Activated CD8-positive, alpha-beta memory T cell treated with anti-CD3 and anti-CD28 coated beads for 1 hour (primary cell): ENCODE measurements around the gene MICU1.
"Not testable (repeated sequence)": the region's sequence is repeated elsewhere in the genome, so short reads cannot be mapped to it uniquely, and the experiment has no call there.

Experiments
- DNase-seq, 2 donors: peaks; one replicate each; pipeline ENCODE4 v3.0.0-alpha.2; 2020; ENCODE audit warnings: low read depth in 1 of 2; ENCODE audit errors: extremely low read depth in 1 of 2

The MICU1 gene

DNA sequence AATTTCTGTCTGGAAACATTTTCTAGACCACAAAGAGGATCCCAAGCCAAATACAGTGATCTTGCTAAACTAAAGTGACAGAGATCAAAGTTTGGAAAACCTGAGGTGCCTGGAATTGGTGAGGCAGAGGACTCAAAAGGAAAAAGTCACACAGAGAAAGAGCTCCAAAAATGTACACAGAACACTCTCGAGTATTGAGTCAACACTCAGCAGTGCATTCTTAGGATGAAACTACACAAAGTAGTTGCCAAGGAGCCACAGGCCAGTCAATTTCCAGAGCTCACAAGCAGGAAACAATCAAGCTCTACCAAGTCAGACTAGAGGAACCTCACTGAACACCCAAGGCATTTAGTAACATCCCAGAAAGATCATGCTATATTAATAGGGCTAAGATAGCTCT is 61.3 kb downstream of the MICU1 start:
- DNase-seq, result no peak

DNA sequence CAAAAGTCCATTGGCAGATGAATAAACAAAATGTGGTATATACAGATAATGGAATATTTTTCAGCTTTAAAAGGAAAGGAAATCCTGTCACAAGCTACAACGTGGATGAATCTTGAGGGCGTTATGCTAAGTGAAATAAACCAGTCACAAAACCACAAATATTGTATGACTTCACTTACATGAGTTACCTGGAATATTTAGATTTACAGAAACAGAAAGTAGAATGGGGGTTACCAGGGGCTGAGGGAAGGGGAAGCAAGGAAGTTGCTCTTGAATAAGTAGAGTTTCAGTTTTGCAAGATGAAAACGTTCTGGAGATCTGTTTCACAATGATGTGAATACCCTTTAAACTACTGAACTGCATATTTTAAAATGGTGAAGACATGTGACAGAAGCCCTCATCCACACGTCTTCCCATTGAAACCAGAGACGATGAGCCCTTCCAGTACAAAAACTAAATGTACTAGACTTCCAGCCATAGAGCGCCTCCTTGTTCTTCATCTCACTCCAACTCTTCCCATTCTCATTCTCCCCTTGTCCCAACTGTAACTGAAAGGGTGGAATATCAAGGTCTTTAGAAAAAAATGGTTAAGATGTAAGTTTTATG is 62.4 kb downstream of the MICU1 start:
- DNase-seq, result no peak

DNA sequence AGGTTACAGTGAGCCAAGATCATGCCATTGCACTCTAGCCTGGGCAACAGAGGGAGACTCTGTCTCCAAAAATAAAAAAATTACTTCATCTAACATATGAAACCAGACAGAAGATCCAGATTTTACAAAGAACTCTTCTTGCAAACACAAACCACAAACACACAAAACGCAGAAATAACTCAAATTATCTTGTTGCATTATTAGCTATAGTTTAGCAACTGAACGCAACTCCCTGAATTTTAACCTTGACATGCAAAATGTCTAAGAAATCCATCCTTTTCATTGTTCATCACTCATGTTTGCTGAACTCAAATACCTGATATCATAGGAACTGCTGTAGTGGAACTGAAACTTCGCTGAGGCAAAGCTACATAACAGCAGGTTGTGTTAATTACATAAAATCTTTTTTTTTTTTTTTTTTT is 64.1 kb downstream of the MICU1 start:
- no peak for DNase-seq

DNA sequence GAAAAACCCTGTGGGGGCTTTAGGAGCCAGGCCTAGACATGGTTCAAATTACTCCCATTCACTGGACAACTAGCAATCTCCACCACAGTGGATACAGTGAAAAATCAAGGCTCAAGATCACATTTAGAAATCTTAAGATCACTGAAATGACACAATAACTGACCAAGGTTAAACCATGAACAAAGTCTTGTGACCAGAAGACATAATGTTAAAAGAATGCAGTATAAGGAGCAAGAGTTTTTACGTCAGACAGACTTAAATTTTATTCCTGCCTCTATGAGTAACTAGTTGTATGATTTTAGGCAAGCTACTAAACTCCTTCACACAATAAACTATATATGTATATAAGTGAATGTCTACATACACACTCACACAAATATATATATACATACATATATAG is 68.5 kb downstream of the MICU1 start:
- no peak for DNase-seq

DNA sequence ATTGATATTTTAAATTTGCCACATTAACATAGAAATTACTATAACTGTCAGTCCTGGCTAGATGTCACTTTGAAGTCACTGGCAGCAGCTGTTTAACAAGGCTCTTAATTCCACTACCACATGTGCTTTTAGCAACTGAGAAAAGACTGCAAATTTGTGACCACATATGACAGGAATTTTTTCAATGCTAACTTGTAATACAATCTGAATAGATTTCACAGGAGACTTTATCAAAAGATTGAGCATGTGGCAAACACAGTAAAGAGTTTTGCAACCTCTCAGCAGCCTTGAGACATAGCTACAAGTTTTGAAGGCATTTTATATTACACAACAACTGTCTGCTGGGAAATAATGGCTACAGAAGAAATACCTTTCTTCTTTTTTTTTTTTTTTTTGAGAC is 73.0 kb downstream of the MICU1 start:
- DNase-seq, result no peak

DNA sequence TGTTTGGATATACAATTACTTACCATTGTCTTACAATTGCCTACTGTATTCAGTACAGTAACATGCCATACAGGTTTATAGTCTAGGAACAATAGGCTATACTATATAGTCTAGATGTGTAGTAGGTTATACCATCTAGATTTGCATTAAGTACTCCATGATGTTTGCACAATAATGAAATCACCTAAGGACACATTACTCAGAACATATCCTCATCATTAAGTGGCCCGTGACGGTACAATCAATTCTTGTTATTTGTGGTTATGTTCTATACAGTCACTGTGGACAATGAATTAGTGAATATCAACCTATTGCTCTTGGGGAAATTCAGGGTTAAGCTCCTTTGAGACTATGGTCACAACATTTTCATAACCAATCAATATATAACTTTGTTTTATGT is 75.6 kb downstream of the MICU1 start:
- DNase-seq, result no peak

DNA sequence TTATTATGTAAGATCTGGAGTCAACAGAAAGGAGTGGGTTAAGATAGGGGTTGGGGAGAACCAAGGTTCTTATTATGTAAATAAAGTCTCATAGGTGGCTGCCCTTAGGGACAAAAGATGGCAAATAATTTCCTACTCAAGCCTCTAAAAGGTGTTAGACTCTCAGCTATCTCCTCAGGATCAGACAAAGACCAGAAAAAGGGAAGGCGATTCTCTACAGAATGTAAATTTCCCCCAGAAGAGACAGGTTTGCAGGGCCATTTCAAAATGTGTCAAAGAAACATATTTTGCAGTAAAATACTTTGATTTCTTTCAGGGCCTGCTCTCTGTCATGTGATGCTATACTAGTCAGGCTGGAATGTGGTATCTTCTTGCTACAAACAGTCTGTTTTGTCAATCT is 80.3 kb downstream of the MICU1 start:
- no peak for DNase-seq

DNA sequence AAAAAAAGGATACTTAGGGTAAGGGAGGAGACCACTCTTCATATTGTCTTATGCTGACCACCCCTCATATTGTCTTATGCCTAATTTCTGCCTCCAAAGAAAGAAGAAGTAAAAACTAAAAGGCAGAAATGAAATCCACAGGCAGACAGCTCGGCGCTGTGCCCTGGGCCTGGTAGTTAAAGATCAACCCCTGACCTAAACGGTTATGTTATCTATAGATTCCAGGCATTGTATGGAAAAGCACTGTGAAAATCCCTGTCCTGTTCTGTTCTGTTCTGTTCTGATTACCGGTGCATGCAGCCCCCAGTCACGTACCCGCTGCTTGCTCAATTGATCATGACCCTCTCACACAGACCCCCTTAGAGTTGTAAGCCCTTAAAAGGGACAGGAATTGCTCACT is 82.0 kb downstream of the MICU1 start:
- not testable (repeated sequence) for DNase-seq

DNA sequence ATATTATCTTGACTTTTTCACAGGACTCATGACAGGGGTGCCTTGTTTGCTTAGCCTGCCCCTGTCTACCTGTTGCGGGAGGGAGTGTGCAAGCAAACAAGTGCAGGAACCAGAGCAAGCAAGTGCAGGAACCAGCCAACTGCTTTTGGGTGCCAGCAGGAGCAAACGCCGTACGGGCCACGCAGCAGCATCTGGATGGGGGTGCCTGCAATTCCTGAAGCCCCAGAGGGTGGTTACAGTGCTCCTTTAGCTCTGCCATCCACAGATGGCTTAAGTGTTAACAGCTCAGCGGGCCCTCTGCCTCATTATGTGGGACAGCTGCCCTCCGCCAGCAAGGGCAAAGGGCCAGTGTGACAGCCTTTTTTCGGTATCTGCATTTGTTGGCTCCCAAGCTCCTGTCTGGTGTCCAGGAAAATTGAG is 83.5 kb downstream of the MICU1 start:
- DNase-seq, result no peak

DNA sequence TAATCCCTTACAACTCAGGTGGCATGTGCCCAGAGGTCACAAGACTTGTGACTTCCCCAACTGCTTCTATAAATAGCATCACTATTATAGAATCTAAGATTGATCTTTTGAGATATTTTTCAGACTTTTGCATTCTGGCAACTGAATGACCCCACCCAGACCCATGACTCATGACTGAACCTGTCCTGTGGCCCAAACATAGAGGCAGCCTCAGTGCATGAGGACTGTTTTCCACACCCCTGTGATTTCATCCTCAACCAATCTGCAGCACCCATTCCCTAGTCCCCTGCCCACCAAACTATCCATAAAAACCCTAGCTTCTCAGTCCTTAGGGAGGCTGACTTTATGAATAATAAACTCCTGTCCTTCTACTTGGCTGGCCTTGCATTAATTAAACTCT is 84.5 kb downstream of the MICU1 start:
- DNase-seq, result no peak

DNA sequence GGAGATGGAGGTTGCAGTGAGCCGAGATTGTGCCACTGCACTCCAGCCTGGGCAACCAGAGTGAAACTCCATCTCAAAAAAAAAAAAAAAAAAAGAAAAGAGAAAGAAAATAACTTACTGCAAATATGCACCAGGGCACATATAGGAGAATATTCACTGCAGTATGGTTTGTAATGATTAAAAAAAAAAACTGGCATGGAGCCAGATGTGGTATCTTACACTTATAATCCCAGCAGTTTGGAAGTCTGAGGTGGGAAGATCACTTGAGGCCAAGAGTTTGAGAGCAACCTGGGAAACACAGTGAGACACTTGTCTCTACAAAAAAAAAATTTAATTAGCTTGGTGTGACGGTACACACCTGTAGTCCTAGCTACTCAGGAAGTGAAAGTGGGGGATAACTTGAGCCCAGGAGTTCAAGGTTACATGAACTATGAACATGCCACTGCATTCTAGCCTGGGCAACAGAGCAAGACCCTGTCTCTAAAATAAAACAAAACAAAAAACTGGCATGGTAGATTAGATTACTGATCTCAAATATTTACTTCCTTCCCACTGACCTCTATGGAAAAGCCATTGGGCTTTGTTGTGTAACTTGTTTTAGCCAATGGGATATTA is 85.6 kb downstream of the MICU1 start:
- no peak for DNase-seq

DNA sequence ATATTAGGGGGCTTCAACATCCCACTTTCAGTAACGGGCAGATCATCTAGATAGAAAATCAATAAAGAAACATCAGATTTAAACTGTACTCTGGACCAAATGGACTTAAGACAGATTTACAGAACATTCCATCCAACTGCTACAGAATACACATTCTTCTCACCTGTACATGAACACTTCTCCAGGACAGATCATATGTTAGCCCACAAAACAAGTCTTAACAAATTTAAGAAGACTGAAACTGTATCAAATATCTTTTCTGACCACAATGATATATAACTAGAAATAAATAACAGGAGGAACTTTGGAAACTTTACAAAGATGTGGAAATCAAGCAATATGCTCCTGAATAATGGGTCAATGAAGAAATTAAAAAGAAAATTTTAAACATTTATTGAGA is 86.7 kb downstream of the MICU1 start:
- DNase-seq, result no peak

DNA sequence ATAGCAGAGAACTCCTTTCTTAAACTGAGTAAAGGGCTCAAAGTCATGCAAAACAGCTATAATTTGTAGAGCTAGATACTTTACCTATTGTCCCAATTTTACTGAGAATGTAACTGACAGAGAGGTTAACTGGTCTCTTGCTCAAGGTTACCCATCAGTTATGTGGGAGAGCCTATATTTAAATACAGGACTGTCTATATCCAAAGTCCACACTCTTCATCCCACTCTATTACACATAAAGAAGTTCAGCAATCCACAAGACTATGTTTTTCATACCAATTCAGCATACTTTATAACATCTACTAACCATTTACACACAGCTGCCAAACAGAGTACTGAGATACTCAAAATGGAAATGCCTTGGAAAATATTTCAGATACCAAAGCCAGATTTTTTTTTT is 100.2 kb downstream of the MICU1 start:
- DNase-seq, result no peak

DNA sequence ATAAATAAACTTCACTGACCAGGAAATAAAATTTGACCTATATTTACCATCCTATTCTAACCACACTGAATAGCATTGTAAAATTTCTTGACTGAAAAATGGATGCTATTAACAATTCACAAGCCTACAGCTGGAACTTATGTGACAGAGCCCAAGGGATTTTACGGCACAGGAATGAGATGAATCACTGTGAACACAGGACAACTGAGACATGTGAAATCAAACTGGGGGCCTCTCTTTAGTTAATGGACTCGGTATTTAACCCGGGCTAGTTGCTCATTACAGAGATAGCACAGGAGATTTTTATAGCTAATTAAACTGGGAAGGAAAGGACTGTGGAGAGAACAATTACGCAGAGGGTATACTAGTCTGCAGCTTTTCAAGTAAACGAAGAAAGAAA is 100.6 kb downstream of the MICU1 start:
- no peak for DNase-seq

DNA sequence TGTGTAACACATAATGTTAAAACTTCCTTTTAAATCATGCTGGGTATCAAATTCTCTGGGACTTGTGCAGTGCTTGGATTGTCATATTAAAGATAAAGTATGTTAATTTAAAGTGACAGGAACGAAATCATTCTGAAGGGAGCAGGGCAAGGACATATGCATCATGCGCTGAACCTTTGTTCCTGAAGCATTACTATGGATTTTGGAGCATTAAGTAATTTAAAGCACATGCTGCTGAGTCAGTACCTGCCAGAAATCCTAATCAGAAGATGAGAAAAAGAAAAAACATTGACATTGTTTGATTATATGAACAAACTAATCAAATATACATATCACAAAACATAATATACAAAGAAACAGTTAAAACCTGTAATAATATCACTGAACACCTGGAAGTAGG is 101.4 kb downstream of the MICU1 start:
- no peak for DNase-seq

DNA sequence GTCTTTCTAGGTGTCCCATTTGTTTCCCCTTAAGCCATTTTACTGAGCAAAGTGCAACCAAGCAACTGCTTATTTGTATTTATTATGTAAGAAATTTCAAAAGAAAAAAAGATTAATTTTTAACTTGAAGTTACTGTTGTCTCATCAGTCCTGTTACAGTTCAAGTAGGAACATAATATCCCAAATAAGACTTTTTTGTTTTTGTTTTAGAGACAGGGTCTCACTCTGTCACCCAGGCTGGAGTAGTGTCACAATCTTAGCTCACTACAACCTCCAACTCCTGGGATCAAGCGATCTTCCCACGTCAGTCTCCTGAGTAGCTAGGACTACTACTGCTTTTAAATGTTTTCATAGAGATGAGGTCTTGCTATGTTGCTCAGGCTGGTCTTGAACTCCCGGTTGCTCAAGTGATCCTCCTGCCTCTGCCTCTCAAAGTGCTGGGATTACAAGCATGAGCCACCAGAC is 101.9 kb downstream of the MICU1 start:
- no peak for DNase-seq

DNA sequence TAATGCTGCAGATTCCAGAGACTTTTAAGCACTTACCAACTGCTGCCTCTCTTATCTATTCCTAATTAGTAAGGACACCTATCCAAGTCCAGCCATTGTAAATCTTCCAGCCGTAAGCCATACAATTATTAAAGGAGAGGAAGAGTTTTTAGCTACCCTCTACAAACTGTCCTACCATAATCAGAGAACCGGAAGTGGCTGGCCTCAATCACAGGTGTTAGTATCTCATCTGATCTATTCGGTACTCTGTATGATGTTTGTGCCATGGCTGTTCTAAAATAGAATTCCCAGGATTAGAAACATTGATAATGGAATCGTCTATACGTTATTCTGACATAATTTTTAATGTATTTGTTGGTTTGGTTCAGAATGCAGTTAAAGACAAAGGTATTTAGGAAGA is 102.8 kb downstream of the MICU1 start:
- no peak for DNase-seq

DNA sequence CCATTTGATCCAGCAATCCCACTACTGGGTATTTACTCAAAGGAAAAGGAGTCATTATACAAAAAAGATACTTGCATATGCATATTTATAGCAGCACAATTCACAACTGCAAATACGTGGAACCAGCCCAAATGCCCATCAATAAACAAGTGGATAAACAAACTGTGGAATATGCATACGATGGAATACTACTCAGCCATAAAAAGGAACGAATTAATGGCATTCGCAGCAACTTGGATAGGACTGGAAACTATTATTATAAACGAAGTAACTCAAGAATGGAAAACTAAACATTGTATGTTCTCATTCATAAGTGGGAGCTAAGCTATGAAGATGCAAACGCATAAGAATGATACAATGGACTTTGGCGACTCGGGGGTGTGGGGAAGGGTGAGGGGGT is 108.6 kb downstream of the MICU1 start:
- DNase-seq, result no peak

DNA sequence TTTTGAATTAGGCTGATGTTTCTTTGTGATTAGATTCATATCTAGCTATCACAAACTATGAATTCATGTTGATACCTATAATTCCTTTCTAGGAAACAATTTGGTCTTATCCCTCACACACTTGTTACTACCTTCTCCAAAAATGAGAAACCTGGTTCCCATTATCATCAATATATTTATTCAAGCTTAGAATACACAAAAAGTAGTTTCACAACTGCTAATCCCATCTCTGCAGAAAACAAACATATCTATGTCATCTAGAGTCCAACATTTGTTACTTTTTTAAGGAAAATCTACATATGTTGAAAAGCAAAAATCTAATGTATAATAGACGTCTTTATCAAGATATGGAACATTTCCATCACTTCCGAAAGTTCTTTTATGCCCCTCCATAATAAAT is 110.4 kb downstream of the MICU1 start:
- DNase-seq, result no peak

DNA sequence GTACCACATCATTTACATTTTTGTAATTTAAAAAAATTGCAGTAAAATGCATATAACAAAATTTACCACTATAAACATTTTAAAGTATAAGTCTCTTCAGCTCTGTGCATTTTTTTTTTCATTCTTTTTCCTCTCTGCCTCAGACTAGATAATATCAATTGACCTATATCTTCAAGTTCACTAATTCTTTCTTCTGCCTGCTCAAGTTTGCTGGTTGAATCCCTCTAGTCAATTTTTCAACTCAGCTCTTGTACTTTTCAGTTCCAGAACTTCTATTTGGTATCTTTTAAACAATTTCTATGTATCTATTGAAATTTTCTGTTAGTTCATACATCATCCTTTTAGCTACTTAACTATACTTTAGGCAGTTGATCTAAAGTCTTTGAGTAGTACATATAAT is 112.0 kb downstream of the MICU1 start:
- no peak for DNase-seq

DNA sequence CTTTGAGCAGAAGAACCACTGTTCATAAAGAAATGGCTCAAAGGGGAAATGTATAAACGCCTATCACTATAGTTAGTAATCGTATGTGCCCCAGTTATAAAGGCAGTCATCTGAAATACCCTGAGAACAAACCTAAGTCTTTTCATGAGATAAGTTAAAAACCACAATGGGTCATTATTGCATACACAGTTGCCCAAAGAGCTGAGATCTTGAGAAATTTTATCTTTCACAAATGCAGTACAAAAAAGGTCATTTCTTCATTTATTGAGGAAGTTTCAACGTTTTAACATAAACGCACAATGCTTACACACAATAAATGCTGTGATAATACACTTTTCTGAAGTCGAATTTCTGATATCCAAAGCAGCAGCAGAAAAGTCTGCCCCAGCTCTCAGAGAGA is 114.4 kb downstream of the MICU1 start:
- DNase-seq, result no peak

DNA sequence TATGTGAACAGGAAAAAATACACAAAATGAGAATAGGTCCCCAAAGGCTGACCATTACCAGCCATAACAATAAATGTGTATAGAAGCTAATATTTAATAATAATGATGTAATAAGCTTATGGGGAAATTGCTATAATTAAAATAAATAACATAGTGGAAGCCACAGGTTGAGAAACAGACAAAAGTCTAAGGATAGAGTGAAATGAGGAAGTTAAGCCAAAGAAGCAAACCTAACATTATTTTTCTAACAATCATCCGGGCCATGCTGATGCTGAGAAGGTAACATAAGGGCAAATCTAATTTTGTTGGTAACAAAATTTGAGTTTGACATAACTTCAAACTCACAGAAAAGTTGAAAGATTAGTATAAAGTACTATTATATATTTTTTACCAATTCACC is 115.9 kb downstream of the MICU1 start:
- DNase-seq, result no peak

DNA sequence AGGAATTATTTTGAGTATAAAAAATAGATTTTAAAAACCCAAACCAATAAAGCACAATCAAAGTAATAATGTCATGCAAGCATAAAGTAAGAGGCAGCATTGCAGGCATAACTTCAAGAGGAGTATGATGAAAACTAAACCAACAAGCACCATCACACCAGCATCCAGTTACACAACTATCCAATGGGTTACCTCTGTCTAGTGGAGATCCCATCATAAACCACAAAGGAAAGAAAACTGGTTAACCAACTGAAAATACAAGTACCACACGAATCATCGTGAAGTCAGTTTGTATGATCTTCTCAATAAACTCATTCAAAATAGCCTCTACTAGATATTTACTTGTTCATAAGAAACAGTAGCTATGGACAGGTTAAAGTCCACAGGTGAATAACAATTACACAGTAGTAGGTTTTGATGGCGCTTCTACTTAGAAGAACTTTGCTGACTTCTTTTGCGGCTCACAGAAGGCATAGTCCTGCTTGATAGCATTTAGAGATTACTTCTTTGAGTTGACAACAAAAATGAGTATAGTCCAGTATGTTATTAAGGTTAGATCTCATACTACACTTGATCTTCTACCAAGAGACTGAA is 116.6 kb downstream of the MICU1 start:
- no peak for DNase-seq
